Measurements from ENCODE around the gene MBLAC1.

Gene MBLAC1

GRCh38 chr7:100126931-100127865 lies at the start of gene MBLAC1:
Gene MBLAC1 (plus strand): TSS chr7:100126967. CDS start chr7:100127396, 429 bp downstream.
- peak; percentile 95 for DNase-seq (ENCODE audit: low spot score)

- no peak for DNase-seq (ENCODE audit: low spot score)
Measured at GRCh38 chr7:100077205-100077604, 49.6 kb upstream of the MBLAC1 start.

- no peak for DNase-seq (ENCODE audit: low spot score)
Measured at GRCh38 chr7:100079024-100079560, 47.7 kb upstream of the MBLAC1 start.

- DNase-seq (ENCODE audit: low spot score), result no peak
Measured at GRCh38 chr7:100080907-100081534, 45.7 kb upstream of the MBLAC1 start.

GRCh38 chr7:100081535-100082102 lies 45.1 kb upstream of the MBLAC1 start, which contains the start of gene ZNF3:
Gene ZNF3 (minus strand): TSS chr7:100081723. CDS start chr7:100077357, 4,366 bp downstream.
- peak; percentile 98 for DNase-seq (ENCODE audit: low spot score)

GRCh38 chr7:100082978-100083377 lies 43.8 kb upstream of the MBLAC1 start:
- no peak for DNase-seq (ENCODE audit: low spot score)

- DNase-seq (ENCODE audit: low spot score), result no peak
Measured at GRCh38 chr7:100085515-100085914, 41.3 kb upstream of the MBLAC1 start.

GRCh38 chr7:100087055-100087750 lies 39.6 kb upstream of the MBLAC1 start:
- DNase-seq (ENCODE audit: low spot score), result no peak

GRCh38 chr7:100088095-100088620 lies 38.6 kb upstream of the MBLAC1 start:
- DNase-seq (ENCODE audit: low spot score), result no peak

GRCh38 chr7:100088621-100089457 lies 37.9 kb upstream of the MBLAC1 start, which contains the start of gene COPS6:
Gene COPS6 (plus strand): TSS chr7:100088969. CDS start chr7:100088991, 22 bp downstream.
- peak; percentile 91 for DNase-seq (ENCODE audit: low spot score)

GRCh38 chr7:100089458-100090196 lies 37.1 kb upstream of the MBLAC1 start:
- DNase-seq (ENCODE audit: low spot score), result no peak

GRCh38 chr7:100090527-100091410 lies 36.0 kb upstream of the MBLAC1 start:
- DNase-seq (ENCODE audit: low spot score), result no peak

GRCh38 chr7:100091411-100092181 lies 35.2 kb upstream of the MBLAC1 start:
- no peak for DNase-seq (ENCODE audit: low spot score)

- no peak for DNase-seq (ENCODE audit: low spot score)
Measured at GRCh38 chr7:100093054-100093453, 33.7 kb upstream of the MBLAC1 start.

- no peak for DNase-seq (ENCODE audit: low spot score)
Measured at GRCh38 chr7:100093498-100093897, 33.3 kb upstream of the MBLAC1 start.

GRCh38 chr7:100093925-100094486 lies 32.8 kb upstream of the MBLAC1 start:
- no peak for DNase-seq (ENCODE audit: low spot score)

GRCh38 chr7:100095289-100095688 lies 31.5 kb upstream of the MBLAC1 start:
- DNase-seq (ENCODE audit: low spot score), result no peak

GRCh38 chr7:100095704-100096103 lies 31.1 kb upstream of the MBLAC1 start:
- no peak for DNase-seq (ENCODE audit: low spot score)
